Measurements from ENCODE around the gene LARP4B. TPM values are rescaled to one million over a fixed set of nuclear protein-coding genes. Genes with fewer than 3 reads are reported as not detected.

The LARP4B gene
- total RNA-seq, 4 donors from 2014 or later, result 50.2 to 77.5 (median 57.0) TPM

- no peak overlapping the region for H3K4me3 ChIP-seq (ENCODE audit: low read depth, poor library complexity, severe bottlenecking)
- WGBS, 2 donors, result 83 to 90% methylated on average over 2 of the region's 2 CpGs
- no peak for DNase-seq (ENCODE audit: low spot score in 2 of 2)
- intact Hi-C loops (cut with DNase I; ENCODE audit: low total_unique reads), result no loop called here
- TF ChIP-seq CTCF (IDR thresholded peaks at IDR 0.05), result no peak
- TF ChIP-seq POLR2A (IDR thresholded peaks at IDR 0.05), result no peak
Measured at GRCh38 chr10:760622-761021, 170.9 kb downstream of the LARP4B start.

DNA sequence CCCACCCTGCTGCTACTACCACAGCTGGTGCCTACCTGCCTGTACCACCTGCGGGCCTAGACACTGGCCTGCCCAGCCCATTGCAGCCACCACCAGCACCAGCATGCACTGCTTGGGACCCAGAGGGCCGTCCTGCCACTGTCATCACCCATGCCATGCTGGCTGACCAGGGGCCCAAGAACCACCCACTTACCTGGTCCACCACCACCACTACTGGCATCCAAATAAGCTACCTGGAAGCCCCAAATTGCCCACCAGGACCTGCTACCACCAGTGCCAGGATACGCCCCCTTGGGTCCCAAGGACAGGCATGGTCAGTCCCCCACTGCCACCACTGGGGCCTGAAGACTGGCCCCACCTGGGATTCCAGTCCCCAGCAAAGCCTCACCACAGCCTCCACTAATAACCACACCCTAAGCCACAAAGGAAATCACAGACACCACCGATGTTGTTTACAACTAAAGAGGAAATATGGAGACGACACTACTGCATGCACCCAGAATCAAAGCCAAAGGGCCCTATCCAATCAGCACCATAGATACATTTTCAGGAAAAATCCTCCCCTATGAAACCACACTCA lies 171.5 kb downstream of the LARP4B start:
- no peak for TF ChIP-seq POLR2A (IDR thresholded peaks at IDR 0.05)
- no peak for TF ChIP-seq CTCF (IDR thresholded peaks at IDR 0.05)
- 82 to 94% methylated on average over 5 of the region's 5 CpGs for WGBS, 2 donors
- peak in 1 of 2 donors; percentile 66 for DNase-seq (ENCODE audit: low spot score in 2 of 2)
- intact Hi-C loops (cut with DNase I; ENCODE audit: low total_unique reads), result no loop called here
- no peak overlapping the region for H3K4me3 ChIP-seq (ENCODE audit: low read depth, poor library complexity, severe bottlenecking)

Other genes with a start within 250 kb of the LARP4B start
- gene DIP2C, start 242.0 kb downstream of the LARP4B start, total RNA-seq, result 10 to 100 TPM in 3 of 4 donors, 1 to 10 TPM in 1; 6.2 to 14.7 (median 10.6) TPM
- gene GTPBP4, start 56.7 kb upstream of the LARP4B start, total RNA-seq, result 10 to 100 TPM in 3 of 4 donors, 1 to 10 TPM in 1; 8.8 to 23.2 (median 15.8) TPM
- not detected for gene IDI2, start 94.2 kb upstream of the LARP4B start, total RNA-seq
- 10 to 100 TPM; 24.8 to 51.7 (median 37.7) TPM for gene IDI1, start 117.4 kb upstream of the LARP4B start, total RNA-seq
- gene WDR37, start 124.7 kb upstream of the LARP4B start, total RNA-seq, result 10 to 100 TPM in 2 of 4 donors, 1 to 10 TPM in 2; 9.4 to 18.9 (median 11.9) TPM